Left kidney (tissue), 2 donors: ENCODE measurements around the gene OR5K1. TPM values are rescaled to one million over a fixed set of nuclear protein-coding genes. Genes with fewer than 3 reads are reported as not detected.

ENCODE experiments used
- DNase-seq: peaks from one replicate; pipeline ENCODE4 v3.0.0-alpha.2; 2013
- polyA plus RNA-seq: library from polyadenylated mRNA; unstranded; fragments of 120-200 nt; gene quantifications from one replicate; pipeline ENCODE4 v1.2.1, GENCODE V29; 2013; ENCODE audit not compliant: insufficient read length

Gene OR5K1
- polyA plus RNA-seq, 1 donor: not detected

- DNase-seq: no peak
These were observed 50.7 kb downstream of the OR5K1 start for GRCh38 chr3:98513736-98514135.

DNA sequence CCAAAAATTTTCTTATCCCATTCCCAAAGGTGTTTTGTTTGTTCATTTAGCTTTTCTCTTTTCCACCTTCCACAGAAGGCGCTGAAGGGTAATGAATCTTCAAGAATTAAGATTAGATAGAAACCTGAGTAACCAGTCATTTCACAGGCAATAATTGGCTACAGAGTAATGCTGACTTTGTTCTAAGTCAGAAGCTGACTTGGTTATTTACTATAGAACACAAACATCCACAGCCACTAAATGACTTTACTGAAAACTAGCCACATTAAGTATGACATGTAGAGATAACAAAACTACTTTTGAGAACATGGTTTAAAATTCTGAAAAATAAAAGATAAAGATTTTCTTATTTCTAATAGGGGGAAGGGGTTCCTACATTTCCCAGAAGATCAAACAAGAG lies 51.9 kb downstream of the OR5K1 start:
- DNase-seq: no peak

- DNase-seq: no peak
These were observed 55.8 kb downstream of the OR5K1 start for GRCh38 chr3:98518816-98519215.

DNA sequence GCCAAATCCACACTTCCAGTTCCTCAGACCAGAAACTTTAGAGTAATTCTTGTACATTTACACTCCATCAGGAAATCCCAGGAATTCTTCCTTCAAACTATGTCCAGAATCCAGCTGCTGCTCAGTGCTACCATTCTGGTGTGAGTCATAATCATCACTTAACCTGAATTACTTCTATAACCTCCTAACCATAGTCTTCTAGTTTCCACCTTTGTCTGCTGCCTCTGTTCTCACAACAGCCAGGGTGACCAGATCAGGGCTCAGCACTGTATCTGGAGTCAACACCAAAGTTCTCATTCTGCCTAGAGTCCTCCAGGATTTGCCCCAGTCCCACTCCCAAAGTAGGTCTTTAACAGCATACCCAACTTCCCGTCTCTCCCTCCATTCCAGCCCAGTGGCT lies 56.4 kb downstream of the OR5K1 start:
- DNase-seq: no peak

DNA sequence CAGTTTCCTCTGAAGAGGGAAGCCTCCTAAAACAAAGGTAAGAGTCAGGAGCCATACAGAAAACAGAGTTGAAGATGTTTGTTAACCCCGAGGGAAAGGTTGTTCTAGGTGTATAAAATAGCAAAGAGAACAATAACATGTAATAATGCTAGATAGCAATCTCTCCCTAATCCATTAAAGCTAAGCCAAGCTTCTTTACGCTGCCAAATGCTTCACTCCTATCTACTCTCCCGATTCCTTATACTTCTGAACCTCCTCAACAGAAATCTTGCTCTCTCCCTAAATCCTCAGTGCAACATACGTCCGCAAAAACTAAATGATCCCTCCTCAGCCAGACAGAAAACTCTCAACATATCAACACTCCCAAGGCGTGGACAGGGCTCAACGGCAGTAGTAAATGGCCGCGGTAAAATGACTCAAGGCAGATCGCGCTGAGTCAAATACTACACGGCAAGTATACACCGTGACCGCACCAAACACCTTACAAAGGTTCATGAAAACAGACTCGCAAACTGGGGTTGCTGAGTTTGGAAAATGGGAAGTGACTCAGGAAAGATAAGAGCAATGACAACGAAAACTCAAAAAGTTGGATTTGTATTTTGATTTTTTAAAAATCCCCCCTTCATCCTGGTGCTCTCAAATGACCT lies 59.0 kb downstream of the OR5K1 start:
- DNase-seq: peak; percentile 57

Other genes starting within 250 kb of the OR5K1 start
- not detected for gene OR5H6, start 199.0 kb upstream of the OR5K1 start, polyA plus RNA-seq
- not detected for gene OR5H2, start 180.7 kb upstream of the OR5K1 start, polyA plus RNA-seq
- not detected for gene OR5K4, start 109.3 kb upstream of the OR5K1 start, polyA plus RNA-seq
- not detected for gene OR5K3, start 72.5 kb upstream of the OR5K1 start, polyA plus RNA-seq
- 1.2 TPM for gene OR5K2, start 34.5 kb downstream of the OR5K1 start, polyA plus RNA-seq
- gene CLDND1, start 59.7 kb downstream of the OR5K1 start, polyA plus RNA-seq: 193 TPM
- not detected for gene GPR15, start 68.8 kb downstream of the OR5K1 start, polyA plus RNA-seq
- gene CPOX, start 130.4 kb downstream of the OR5K1 start, polyA plus RNA-seq: 27.1 TPM